Small intestine (tissue), 7 donors: Measurements from ENCODE around the gene GPC3. TPM values are rescaled to one million over a fixed set of nuclear protein-coding genes. Genes with fewer than 3 reads are reported as not detected.
"Not testable (repeated sequence)": the region's sequence is repeated elsewhere in the genome, so short reads cannot be mapped to it uniquely, and the experiment has no call there.

ENCODE experiments used
- DNase-seq, 2 donors: peaks; one replicate each; pipeline versions ENCODE4 v3.0.0 to v3.0.0-alpha.2; 2013
- FAIRE-seq: peaks from 2 replicates; lab custom pipeline; 2012; peaks lifted over from hg19 to GRCh38; lab: Jason Lieb, UNC
- H3K27ac ChIP-seq, 3 donors: one replicate each; pipeline ENCODE4 v1.5.1; 2013; ENCODE audit warnings: low read length in 2 of 3, mild to moderate bottlenecking in 2 of 3, control low read depth in 1 of 3, inconsistent platforms in 1 of 3, low read depth in 1 of 3, moderate library complexity in 1 of 3
- H3K27me3 ChIP-seq, 3 donors: one replicate each; pipeline ENCODE4 v1.6.1; 2013; ENCODE audit warnings: low read length in 3 of 3, inconsistent platforms in 1 of 3; ENCODE audit not compliant: control insufficient read depth in 3 of 3, insufficient read depth in 3 of 3
- H3K36me3 ChIP-seq, 3 donors: one replicate each; pipeline ENCODE4 v1.6.1; 2013; ENCODE audit warnings: low read length in 3 of 3, inconsistent platforms in 1 of 3, low read depth in 1 of 3, mild to moderate bottlenecking in 1 of 3, moderate library complexity in 1 of 3; ENCODE audit not compliant: control insufficient read depth in 3 of 3, insufficient read depth in 2 of 3
- H3K4me1 ChIP-seq, 3 donors: one replicate each; pipeline ENCODE4 v1.6.1; 2013; ENCODE audit warnings: low read length in 2 of 3, inconsistent platforms in 1 of 3, low read depth in 1 of 3, mild to moderate bottlenecking in 1 of 3, moderate library complexity in 1 of 3; ENCODE audit not compliant: control insufficient read depth in 3 of 3, insufficient read depth in 2 of 3
- H3K4me3 ChIP-seq, 3 donors: one replicate each; pipeline ENCODE4 v1.5.1; 2013; ENCODE audit warnings: low read length in 3 of 3, control low read depth in 1 of 3, inconsistent platforms in 1 of 3, low read depth in 1 of 3, mild to moderate bottlenecking in 1 of 3, moderate library complexity in 1 of 3
- H3K9me3 ChIP-seq, 2 donors: one replicate each; pipeline ENCODE4 v1.6.1; 2013; ENCODE audit warnings: low read depth in 1 of 2, low read length in 1 of 2; ENCODE audit not compliant: control insufficient read depth in 2 of 2, insufficient read depth in 1 of 2
- WGBS, 3 donors: extraction: QIAGEN DNeasy Blood & Tissue Kit; methylation state at CpG; one replicate each; pipeline ENCODE4 v1.1.7; 2013; 5-methylcytosine and 5-hydroxymethylcytosine counted together
- polyA plus RNA-seq, 4 donors: library from polyadenylated mRNA; stranded (reverse) in 3 of 4; unstranded in 1 of 4; fragments of 200-250 nt in 3 of 4; fragments of 120-200 nt in 1 of 4; gene quantifications; one replicate each; pipeline versions ENCODE4 v1.2.1 to v1.2.3, GENCODE V29; 2013
- donor health status: healthy with polysubstance abuse.
- donor health status: control.
- donor health status: control.
- donor health status: Bipolar disorder and iron deficiency.
- donor health status: healthy.

GPC3 gene
- polyA plus RNA-seq, 4 donors: 14.3 to 186 TPM; not detected in 2

DNA sequence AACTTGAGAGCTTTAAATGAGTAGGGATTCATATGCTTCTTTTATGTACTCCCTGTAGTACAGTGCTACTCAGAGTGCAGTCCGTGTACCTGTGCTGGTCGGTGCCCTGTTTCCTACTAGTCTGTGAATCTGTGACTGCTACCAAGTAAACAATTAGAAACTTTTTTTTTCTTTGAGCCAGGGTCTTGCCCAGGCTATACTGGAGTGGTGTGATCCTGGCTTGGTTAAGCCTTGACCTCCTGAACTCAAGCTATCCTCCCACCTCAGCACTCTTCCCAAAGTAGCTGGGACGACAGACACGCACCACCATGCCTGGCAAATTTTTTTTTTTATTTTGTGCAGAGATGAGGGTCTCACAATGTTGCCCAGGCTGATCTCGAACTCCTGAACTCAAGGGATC, 6.4 kb upstream of the GPC3 start:
- DNase-seq (no peak), FAIRE-seq (no peak)
- Histone ChIP-seq H3K36me3 (no peaks in the 10 kb centered on the region), H3K27me3 (no peaks in the 10 kb centered on the region), H3K4me3 (no peak overlapping the region), H3K27ac (no peak overlapping the region), H3K4me1 (no peaks in the 10 kb centered on the region), H3K9me3 (no peaks in the 10 kb centered on the region)
- WGBS, 3 donors: 63 to 85% (median 82%) methylated on average over 5 of the region's 5 CpGs

DNA sequence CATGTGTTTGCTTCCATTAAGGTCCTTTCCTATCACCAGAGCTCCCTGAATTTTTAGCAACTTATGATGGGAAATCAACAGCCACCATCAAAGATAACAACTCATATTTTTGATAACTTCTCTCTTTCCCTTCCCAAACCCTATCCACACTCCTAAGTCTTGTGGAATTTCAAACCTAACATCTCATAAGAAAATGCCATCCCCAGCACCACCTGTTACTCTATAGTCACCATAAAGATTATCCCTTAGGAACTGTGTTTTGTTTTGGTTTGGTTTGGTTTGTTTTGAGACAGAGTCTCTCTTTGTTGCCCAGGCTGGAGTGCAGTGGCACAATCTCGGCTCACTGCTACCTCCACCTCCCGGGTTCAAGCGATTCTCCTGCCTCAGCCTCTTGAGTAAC, 5.7 kb upstream of the GPC3 start:
- FAIRE-seq, H3K4me3 ChIP-seq: not testable (repeated sequence)

DNA sequence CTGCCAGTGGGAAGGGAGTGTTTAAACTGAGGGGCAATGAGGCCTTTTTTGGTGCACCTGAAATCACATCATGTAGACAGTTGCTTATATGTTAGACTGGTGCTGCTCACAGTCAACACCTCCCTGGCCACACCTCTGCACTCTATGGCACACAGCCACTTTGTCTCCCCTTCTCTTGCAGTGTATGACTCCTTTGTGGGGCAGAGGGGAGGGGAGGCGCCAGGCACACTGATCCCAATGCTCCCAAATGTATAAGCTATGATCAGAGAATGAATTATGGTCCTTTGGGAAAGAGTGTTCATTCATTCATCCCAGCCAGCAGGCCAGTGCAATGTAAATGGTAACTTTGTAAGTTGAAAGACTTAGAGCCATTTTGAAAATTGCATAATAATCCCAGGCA, 4.6 kb upstream of the GPC3 start:
- H3K27ac ChIP-seq: no peak overlapping the region
- no peaks in the 10 kb centered on the region for H3K4me1 ChIP-seq
- no peak overlapping the region for H3K4me3 ChIP-seq
- no peaks in the 10 kb centered on the region for H3K9me3 ChIP-seq
- H3K36me3 ChIP-seq: no peaks in the 10 kb centered on the region
- DNase-seq (no peak), FAIRE-seq (no peak)
- H3K27me3 ChIP-seq: no peaks in the 10 kb centered on the region
- WGBS, 3 donors: 55 to 100% (median 89%) methylated on average over 1 of the region's 1 CpG

More for the DNA sequence above, 5.7 kb upstream of the GPC3 start:
- not testable (repeated sequence) for H3K36me3 ChIP-seq, H3K4me1 ChIP-seq, H3K27me3 ChIP-seq, H3K27ac ChIP-seq, DNase-seq, H3K9me3 ChIP-seq
- WGBS, 3 donors: 86 to 97% (median 88%) methylated on average over 3 of the region's 3 CpGs

DNA sequence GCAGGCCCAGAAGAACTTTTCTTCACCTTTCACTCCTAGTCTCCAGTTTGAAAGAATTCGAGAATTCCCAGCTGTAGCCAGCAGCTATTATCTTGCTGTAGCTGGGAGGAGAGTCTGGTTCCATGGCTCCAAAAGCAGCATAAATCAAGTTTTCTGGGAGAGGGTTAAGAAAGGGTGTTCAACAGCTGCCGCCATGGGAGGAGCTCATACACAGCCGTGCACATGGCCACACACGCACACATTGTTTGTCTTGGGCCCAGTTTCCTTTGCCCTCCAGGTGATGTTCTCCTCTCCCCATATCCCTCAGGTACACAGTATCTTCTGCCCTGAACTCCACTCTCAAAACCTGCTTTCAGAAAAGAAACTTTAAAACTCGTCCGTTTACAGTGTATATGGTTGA, 4.1 kb upstream of the GPC3 start:
- no peak for FAIRE-seq
- no peak for DNase-seq
- H3K36me3 ChIP-seq: no peaks in the 10 kb centered on the region
- WGBS, 3 donors: 73 to 89% (median 79%) methylated on average over 6 of the region's 6 CpGs
- H3K4me3 ChIP-seq: no peak overlapping the region
- H3K27me3 ChIP-seq: peaks cover 0 to 2% (median 0%) of the 10 kb centered on the region in 3 donors
- no peaks in the 10 kb centered on the region for H3K4me1 ChIP-seq
- H3K27ac ChIP-seq: no peak overlapping the region
- H3K9me3 ChIP-seq: no peaks in the 10 kb centered on the region

DNA sequence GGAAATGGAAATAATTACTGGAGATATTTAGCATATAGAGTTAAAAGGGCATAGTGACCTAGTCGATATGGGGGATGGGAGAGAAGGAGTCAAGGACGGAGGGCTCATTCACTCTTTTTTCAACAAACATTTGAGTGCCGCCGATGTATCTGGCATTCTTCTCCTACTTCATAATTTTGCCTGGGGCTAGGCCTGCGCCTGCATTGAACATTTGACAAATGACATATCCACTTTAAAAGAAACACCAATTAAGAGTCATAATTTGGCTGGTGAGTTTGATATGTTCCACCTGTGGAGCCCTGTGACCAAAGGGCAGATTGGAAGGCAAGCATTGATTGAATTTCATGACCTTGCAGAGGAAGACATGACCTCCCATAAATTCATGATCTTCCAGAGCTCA, 2.6 kb upstream of the GPC3 start:
- H3K4me1 ChIP-seq: no peaks in the 10 kb centered on the region
- H3K27ac ChIP-seq: no peak overlapping the region
- H3K27me3 ChIP-seq: peaks cover 0 to 7% (median 0%) of the 10 kb centered on the region in 3 donors
- no peaks in the 10 kb centered on the region for H3K9me3 ChIP-seq
- 79 to 86% (median 85%) methylated on average over 5 of the region's 5 CpGs for WGBS, 3 donors
- DNase-seq: no peak
- no peak for FAIRE-seq
- H3K4me3 ChIP-seq: no peak overlapping the region
- no peaks in the 10 kb centered on the region for H3K36me3 ChIP-seq

DNA sequence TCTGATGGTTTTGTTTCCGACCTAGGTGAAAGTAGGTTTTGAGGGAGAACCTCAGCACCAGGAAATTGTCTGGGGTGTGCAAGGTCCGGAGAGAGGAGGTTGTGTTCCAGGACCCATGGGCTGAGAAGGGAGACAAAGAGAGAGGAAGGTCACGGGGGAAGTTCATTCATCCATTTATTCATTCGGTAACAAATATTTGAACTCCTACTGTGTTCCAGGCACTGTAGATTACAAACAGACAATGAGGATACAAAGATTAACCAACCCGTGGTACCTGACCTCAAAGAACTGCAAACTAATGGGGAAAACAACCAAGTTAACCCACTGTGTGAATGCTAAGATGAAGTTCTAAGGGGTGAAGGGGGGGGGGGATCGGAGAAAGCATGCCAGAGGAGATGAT, 1.8 kb upstream of the GPC3 start:
- Histone ChIP-seq H3K4me1 (no peaks in the 10 kb centered on the region), H3K27me3 (peaks cover 0 to 7% (median 0%) of the 10 kb centered on the region in 3 donors), H3K9me3 (no peaks in the 10 kb centered on the region), H3K27ac (no peak overlapping the region), H3K4me3 (no peak overlapping the region), H3K36me3 (no peaks in the 10 kb centered on the region)
- FAIRE-seq (no peak), DNase-seq (no peak)
- WGBS, 3 donors: 59 to 79% (median 72%) methylated on average over 5 to 6 of the region's 6 CpGs

DNA sequence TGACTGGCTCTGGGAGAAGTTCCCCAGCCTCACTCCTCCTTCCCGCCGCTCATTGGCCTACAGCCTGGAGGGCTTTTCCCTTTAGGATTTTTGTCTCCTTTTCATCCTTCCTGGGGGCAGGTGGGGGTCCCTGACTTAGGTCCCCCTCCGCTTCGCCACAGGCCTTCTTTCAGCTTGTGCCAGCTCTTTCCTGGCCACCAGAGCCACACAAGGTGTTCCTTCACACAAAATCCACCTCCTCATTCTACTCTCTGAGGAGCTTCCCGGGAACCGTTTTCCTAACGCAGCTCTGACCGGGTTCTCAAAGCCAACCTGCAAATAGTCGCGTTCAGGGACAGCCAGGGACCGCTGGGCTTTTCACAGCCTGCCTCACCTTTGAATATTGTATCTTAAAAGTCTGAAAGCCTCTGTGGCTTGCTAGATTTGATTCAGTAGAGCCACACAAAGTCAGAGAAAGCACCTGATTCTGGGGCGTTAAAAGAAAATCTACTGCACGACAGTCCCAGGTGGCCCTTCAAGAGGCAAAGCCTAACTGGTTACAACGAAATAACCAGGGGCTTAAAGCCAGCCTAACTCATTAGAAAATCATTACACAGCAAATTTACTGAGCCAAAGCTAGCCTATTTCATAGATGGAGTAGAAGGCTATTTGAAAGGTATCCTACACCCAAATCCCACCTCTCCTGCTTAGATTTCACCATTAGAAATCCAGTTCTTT, 731 bp upstream of the GPC3 start:
- WGBS, 3 donors: 13 to 42% (median 27%) methylated on average over 13 to 14 of the region's 14 CpGs
- Histone ChIP-seq H3K27me3 (peaks cover 0 to 7% (median 0%) of the 10 kb centered on the region in 3 donors), H3K27ac (no peak overlapping the region), H3K36me3 (no peaks in the 10 kb centered on the region), H3K9me3 (no peaks in the 10 kb centered on the region), H3K4me3 (peak overlapping the region in 1 of 3 donors; percentile 37), H3K4me1 (no peaks in the 10 kb centered on the region)
- FAIRE-seq (no peak), DNase-seq (no peak)

DNA sequence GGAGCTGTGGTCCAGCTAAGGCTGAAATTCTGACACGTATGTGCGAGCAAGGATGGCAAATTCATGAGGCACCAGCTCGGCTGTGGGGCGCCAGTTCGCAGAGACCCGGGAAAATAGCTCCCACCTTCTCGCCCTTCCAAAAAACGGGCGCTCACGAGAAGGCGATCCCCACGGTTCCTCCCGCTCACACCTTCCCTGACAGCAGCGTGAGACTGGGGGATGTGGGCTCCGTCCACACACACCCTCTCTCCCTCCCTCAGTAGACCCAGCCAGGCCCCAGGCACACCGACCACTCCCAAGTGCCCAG, 584 bp downstream of the GPC3 start:
- no peak overlapping the region for H3K27ac ChIP-seq
- peak overlapping the region in 1 of 3 donors; percentile 48 for H3K4me3 ChIP-seq
- no peak for FAIRE-seq
- no peaks in the 10 kb centered on the region for H3K4me1 ChIP-seq
- H3K36me3 ChIP-seq: no peaks in the 10 kb centered on the region
- WGBS, 3 donors: 3 to 47% (median 18%) methylated on average over 14 to 16 of the region's 16 CpGs
- no peak for DNase-seq
- peaks cover 0 to 7% (median 0%) of the 10 kb centered on the region in 3 donors for H3K27me3 ChIP-seq
- H3K9me3 ChIP-seq: no peaks in the 10 kb centered on the region
